T-helper 17 cell (primary cell): ENCODE results near the gene MRPL41. TPM values are rescaled to one million over a fixed set of nuclear protein-coding genes. Genes with fewer than 3 reads are reported as not detected.
"Not testable (repeated sequence)": the region's sequence is repeated elsewhere in the genome, so short reads cannot be mapped to it uniquely, and the experiment has no call there.

Source experiments
- ATAC-seq: fragments of 150-1000 bp; cut with Tn5 transposase; 2 replicates; pipeline ENCODE4 v1.10.0; 2021; ENCODE audit warnings: mild to moderate bottlenecking, moderate library complexity
- DNase-seq, 3 donors: peaks; one replicate each; pipeline versions ENCODE4 v3.0.0 to v3.0.0-alpha.2; 2020 to 2021
- H3K9me3 ChIP-seq: one replicate; pipeline ENCODE4 v1.7.0; 2013; ENCODE audit warnings: low read length, mild to moderate bottlenecking; ENCODE audit not compliant: control insufficient read depth, poor library complexity, severe bottlenecking
- H3K27ac Mint-ChIP-seq: one replicate; pipeline ENCODE4 v1.8.0; 2022; ENCODE audit warnings: mild to moderate bottlenecking, moderate library complexity, mixed read lengths
- H3K27me3 Mint-ChIP-seq: one replicate; pipeline ENCODE4 v1.8.0; 2022; ENCODE audit warnings: mixed read lengths
- H3K36me3 Mint-ChIP-seq: one replicate; pipeline ENCODE4 v1.8.0; 2022; ENCODE audit warnings: low read depth, mixed read lengths
- H3K4me1 Mint-ChIP-seq: one replicate; pipeline ENCODE4 v1.8.0; 2022; ENCODE audit warnings: mild to moderate bottlenecking, mixed read lengths
- H3K4me3 Mint-ChIP-seq: one replicate; pipeline ENCODE4 v1.8.0; 2022; ENCODE audit warnings: mild to moderate bottlenecking, moderate library complexity, mixed read lengths
- total RNA-seq, 4 donors: library from RNA in 2 of 4; stranded (reverse) in 2 of 4; gene quantifications; one replicate each; pipeline ENCODE4 v1.2.3 and lab custom pipeline; 2022 to 2026

MRPL41 gene
- total RNA-seq, 2 donors from 2014 or later, result 52.6 to 78.8 TPM

- peak; percentile 22 for ATAC-seq
- H3K36me3 Mint-ChIP-seq, result peaks cover 3% of the 10 kb centered on the region
Measured at GRCh38 chr9:137550231-137550621, 1.5 kb upstream of the MRPL41 start, which contains the start of gene PNPLA7. Gene PNPLA7, minus strand, starts transcription at chr9:137550402. Its CDS starts 205 bp downstream, at chr9:137550197.

GRCh38 chr9:137550958-137551263 is 768 bp upstream of the MRPL41 start:
- not testable (repeated sequence) for H3K27me3 Mint-ChIP-seq, DNase-seq, H3K9me3 ChIP-seq, H3K27ac Mint-ChIP-seq, H3K36me3 Mint-ChIP-seq
- Mint-ChIP-seq H3K4me1 (peaks cover 17% of the 10 kb centered on the region), H3K4me3 (peak overlapping the region; percentile 94)
- peak; percentile 1 for ATAC-seq

More at GRCh38 chr9:137550231-137550621, 1.5 kb upstream of the MRPL41 start, which contains the start of gene PNPLA7:
- H3K4me3 Mint-ChIP-seq, result peak within 1 kb of the TSS; percentile 94
- H3K27ac Mint-ChIP-seq, result peak within 1 kb of the TSS; percentile 60
- no peaks in the 10 kb centered on the region for H3K27me3 Mint-ChIP-seq
- H3K9me3 ChIP-seq, result no peaks in the 10 kb centered on the region
- H3K4me1 Mint-ChIP-seq, result peaks cover 17% of the 10 kb centered on the region
- DNase-seq, result peak; percentile 32 to 55 (median 44)

GRCh38 chr9:137552022-137552768 is 516 bp downstream of the MRPL41 start:
- H3K27ac Mint-ChIP-seq, result peak overlapping the region; percentile 56

GRCh38 chr9:137553654-137554053 is 2.0 kb downstream of the MRPL41 start:
- ATAC-seq, H3K9me3 ChIP-seq, H3K4me3 Mint-ChIP-seq, DNase-seq, H3K27me3 Mint-ChIP-seq, H3K36me3 Mint-ChIP-seq, H3K27ac Mint-ChIP-seq: not testable (repeated sequence)
- peaks cover 13% of the 10 kb centered on the region for H3K4me1 Mint-ChIP-seq

More at GRCh38 chr9:137552022-137552768, 516 bp downstream of the MRPL41 start:
- ATAC-seq, result peak; percentile 4
- H3K27me3 Mint-ChIP-seq, result no peaks in the 10 kb centered on the region
- H3K4me1 Mint-ChIP-seq, result peaks cover 15% of the 10 kb centered on the region
- no peaks in the 10 kb centered on the region for H3K9me3 ChIP-seq
- peaks cover 4% of the 10 kb centered on the region for H3K36me3 Mint-ChIP-seq
- H3K4me3 Mint-ChIP-seq, result peak overlapping the region; percentile 94
- DNase-seq, result peak in 1 of 3 donors; percentile 14

- no peak overlapping the region for H3K4me3 Mint-ChIP-seq
- no peak overlapping the region for H3K27ac Mint-ChIP-seq
- no peaks in the 10 kb centered on the region for H3K27me3 Mint-ChIP-seq
- DNase-seq (no peak), ATAC-seq (no peak)
- no peaks in the 10 kb centered on the region for H3K9me3 ChIP-seq
- H3K4me1 Mint-ChIP-seq, result peaks cover 13% of the 10 kb centered on the region
- H3K36me3 Mint-ChIP-seq, result peaks cover 4% of the 10 kb centered on the region
Measured at GRCh38 chr9:137554349-137554748, 2.7 kb downstream of the MRPL41 start.

GRCh38 chr9:137555179-137555578 is 3.5 kb downstream of the MRPL41 start:
- Mint-ChIP-seq H3K27ac (peak overlapping the region; percentile 11), H3K4me3 (no peak overlapping the region), H3K4me1 (peaks cover 6% of the 10 kb centered on the region), H3K36me3 (peaks cover 8% of the 10 kb centered on the region), H3K27me3 (no peaks in the 10 kb centered on the region)
- no peaks in the 10 kb centered on the region for H3K9me3 ChIP-seq
- ATAC-seq (no peak), DNase-seq (no peak)

GRCh38 chr9:137556069-137556838 is 4.6 kb downstream of the MRPL41 start:
- DNase-seq, result no peak
- H3K9me3 ChIP-seq, result no peaks in the 10 kb centered on the region
- Mint-ChIP-seq H3K4me1 (peaks cover 4% of the 10 kb centered on the region), H3K27me3 (no peaks in the 10 kb centered on the region), H3K27ac (peak overlapping the region; percentile 11), H3K36me3 (peaks cover 6% of the 10 kb centered on the region), H3K4me3 (no peak overlapping the region)
- no peak for ATAC-seq

- Mint-ChIP-seq H3K27me3 (no peaks in the 10 kb centered on the region), H3K4me3 (no peak overlapping the region), H3K36me3 (peaks cover 6% of the 10 kb centered on the region), H3K27ac (no peak overlapping the region), H3K4me1 (peaks cover 2% of the 10 kb centered on the region)
- no peak for DNase-seq
- ATAC-seq, result no peak
- no peaks in the 10 kb centered on the region for H3K9me3 ChIP-seq
Measured at GRCh38 chr9:137558127-137558526, 6.4 kb downstream of the MRPL41 start.

- no peak for DNase-seq
- no peaks in the 10 kb centered on the region for H3K27me3 Mint-ChIP-seq
- H3K4me1 Mint-ChIP-seq, result peaks cover 7% of the 10 kb centered on the region
- ATAC-seq, result no peak
- H3K27ac Mint-ChIP-seq, result peak overlapping the region; percentile 60
- no peaks in the 10 kb centered on the region for H3K9me3 ChIP-seq
- H3K4me3 Mint-ChIP-seq, result no peak overlapping the region
- peaks cover 12% of the 10 kb centered on the region for H3K36me3 Mint-ChIP-seq
Measured at GRCh38 chr9:137564134-137564533, 12.5 kb downstream of the MRPL41 start.

- Mint-ChIP-seq H3K4me1 (peaks cover 9% of the 10 kb centered on the region), H3K4me3 (no peak overlapping the region), H3K36me3 (peaks cover 8% of the 10 kb centered on the region), H3K27me3 (no peaks in the 10 kb centered on the region), H3K27ac (peak overlapping the region; percentile 60)
- no peak for ATAC-seq
- DNase-seq, result no peak
- H3K9me3 ChIP-seq, result no peaks in the 10 kb centered on the region
Measured at GRCh38 chr9:137564817-137565411, 13.2 kb downstream of the MRPL41 start.

- Mint-ChIP-seq H3K27ac (peak overlapping the region; percentile 11), H3K36me3 (peaks cover 11% of the 10 kb centered on the region)
- not testable (repeated sequence) for H3K27me3 Mint-ChIP-seq, H3K4me1 Mint-ChIP-seq, H3K4me3 Mint-ChIP-seq, H3K9me3 ChIP-seq, ATAC-seq, DNase-seq
Measured at GRCh38 chr9:137568445-137568844, 16.8 kb downstream of the MRPL41 start.

- peaks cover 4% of the 10 kb centered on the region for H3K36me3 Mint-ChIP-seq
- H3K4me3 Mint-ChIP-seq, result no peak overlapping the region
- H3K27ac Mint-ChIP-seq, result no peak overlapping the region
- no peaks in the 10 kb centered on the region for H3K9me3 ChIP-seq
- no peaks in the 10 kb centered on the region for H3K27me3 Mint-ChIP-seq
- ATAC-seq (no peak), DNase-seq (no peak)
- H3K4me1 Mint-ChIP-seq, result peaks cover 6% of the 10 kb centered on the region
Measured at GRCh38 chr9:137569609-137570203, 18.0 kb downstream of the MRPL41 start.

GRCh38 chr9:137570566-137570965 is 18.9 kb downstream of the MRPL41 start:
- no peaks in the 10 kb centered on the region for H3K9me3 ChIP-seq
- no peak for ATAC-seq
- Mint-ChIP-seq H3K4me3 (no peak overlapping the region), H3K27me3 (no peaks in the 10 kb centered on the region), H3K36me3 (peaks cover 4% of the 10 kb centered on the region), H3K4me1 (peaks cover 13% of the 10 kb centered on the region), H3K27ac (no peak overlapping the region)
- no peak for DNase-seq
